Transverse colon (tissue), 4 donors: ENCODE data around the gene STAT5A. TPM values are rescaled to one million over a fixed set of nuclear protein-coding genes. Genes with fewer than 3 reads are reported as not detected.

Experiments
- DNase-seq: peaks from one replicate; pipeline ENCODE4 v3.0.0-alpha.2; 2019
- H3K27ac ChIP-seq, 4 donors: fragments of 200-600 bp; sonication (generic); 2 replicates each; pipeline ENCODE4 v1.5.1; 2016 to 2018; ENCODE audit warnings: inconsistent platforms in 4 of 4
- H3K27me3 ChIP-seq: fragments of 200-600 bp; sonication (generic); 2 replicates; pipeline ENCODE4 v1.5.1; 2017; ENCODE audit warnings: inconsistent platforms
- H3K36me3 ChIP-seq, 4 donors: fragments of 200-600 bp; sonication (generic); 2 replicates each; pipeline ENCODE4 v1.5.1; 2017 to 2019; ENCODE audit warnings: inconsistent platforms in 4 of 4
- H3K4me1 ChIP-seq, 4 donors: fragments of 200-600 bp; sonication (generic); 2 replicates each; pipeline ENCODE4 v1.5.1; 2017 to 2020; ENCODE audit warnings: inconsistent platforms in 4 of 4
- H3K4me3 ChIP-seq, 4 donors: fragments of 200-600 bp; sonication (generic); 1 replicate in 1 of 4; 2 replicates in 3 of 4; pipeline versions ENCODE4 v1.5.1 to v1.6.1; 2017 to 2019; ENCODE audit warnings: inconsistent platforms in 4 of 4
- H3K9me3 ChIP-seq, 2 donors: fragments of 200-600 bp; sonication (generic); 2 replicates each; pipeline ENCODE4 v1.5.1; 2017 to 2019; ENCODE audit warnings: inconsistent platforms in 2 of 2
- EP300 ChIP-seq: sonication (generic); formaldehyde crosslinking; IDR thresholded peaks from one replicate; pipeline ENCODE4 v1.6.1; 2017; ENCODE audit warnings: antibody characterized with exemption, low read depth
- POLR2A ChIP-seq: fragments of 450-650 bp; IDR thresholded peaks from one replicate; pipeline ENCODE4 v1.6.1; 2016; ENCODE audit warnings: antibody characterized with exemption, mild to moderate bottlenecking, moderate library complexity
- POLR2AphosphoS5 ChIP-seq, 3 donors: sonication (generic); formaldehyde crosslinking; IDR thresholded peaks; one replicate each; pipeline ENCODE4 v1.6.1; 2016; ENCODE audit warnings: antibody characterized with exemption in 3 of 3
- WGBS, 2 donors: methylation state at CpG; one replicate each; pipeline ENCODE4 v1.1.5; 2018; ENCODE audit warnings: low coverage in 1 of 2; 5-methylcytosine and 5-hydroxymethylcytosine counted together
- in situ Hi-C, 4 donors: fragments of 200-750 bp; cut with MboI; loops; one replicate each; pipeline versions ENCODE4 v1.15.0 to v1.15.1; 2017; ENCODE audit warnings: low sequenced_read_pairs in 3 of 4, low pct_ligation_motif_present in 1 of 4, low pct_unique_long_range_greater_than_20kb in 1 of 4
- intact Hi-C: fragments of 100-400 bp; cut with DNase I; formaldehyde crosslinking; loops from one replicate; pipeline ENCODE4 v1.15.1; 2023; ENCODE audit warnings: low total_unique reads
- total RNA-seq, 4 donors: library from RNA; depleted of rRNA; stranded (reverse); fragments of >200 nt; gene quantifications; one replicate each; pipeline ENCODE4 v1.1.0, GENCODE V29; 2016
- TF ChIP-seq, protein P1 (sequence below), 5 experiments: fragments of 200-600 bp in 3 of 5; fragments of 450-650 bp in 2 of 5; sonication (generic) in 3 of 5; IDR thresholded peaks; 1 replicate in 2 of 5; 2 replicates in 3 of 5; pipeline ENCODE4 v1.5.1; 2016 to 2017; ENCODE audit warnings: antibody characterized with exemption in 5 of 5, inconsistent platforms in 3 of 5, mild to moderate bottlenecking in 2 of 5, moderate library complexity in 1 of 5

Gene STAT5A
- total RNA-seq, 4 donors from 2014 or later, result 36.2 to 93.7 (median 50.3) TPM

DNA sequence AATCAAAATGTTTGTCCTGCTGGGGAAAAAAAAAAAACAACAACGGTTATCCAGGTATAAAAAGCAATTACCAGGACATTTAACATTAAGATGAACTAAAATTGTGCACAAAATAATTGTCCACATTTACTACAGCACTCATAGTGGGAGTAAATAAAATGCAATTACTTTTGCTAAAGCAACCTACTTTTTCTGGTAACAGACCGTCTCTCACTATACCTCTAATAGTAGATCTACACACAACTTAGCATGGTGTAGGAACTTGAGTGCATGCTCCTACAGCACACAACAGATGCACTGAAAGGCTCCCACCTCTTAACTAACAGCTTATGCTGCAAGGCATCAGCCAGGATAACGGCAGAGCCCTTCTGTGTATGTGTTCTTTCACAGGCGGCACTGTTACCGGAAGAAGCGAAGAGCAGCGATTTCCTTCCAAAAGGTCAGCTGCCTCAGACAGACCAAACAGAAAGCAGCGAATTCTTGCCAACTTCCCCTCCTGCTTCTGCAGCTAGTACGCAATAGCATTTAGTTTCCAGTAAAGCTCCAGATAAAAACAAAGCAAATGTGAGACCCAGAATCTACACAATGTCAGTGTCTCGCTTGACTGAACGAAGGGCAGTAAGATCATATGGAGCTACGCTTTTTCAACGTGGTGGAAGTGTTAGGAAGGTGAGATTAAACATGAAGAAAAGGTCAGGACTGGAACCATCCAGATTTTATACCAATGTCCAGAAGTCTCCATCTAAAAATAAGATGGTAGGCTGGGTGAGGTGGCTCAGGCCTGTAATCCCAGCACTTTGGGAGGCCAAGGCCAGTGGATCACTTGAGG lies 39.7 kb upstream of the STAT5A start:
- Histone ChIP-seq H3K27ac (peak overlapping the region; percentile 86 to 93 (median 89)), H3K27me3 (no peaks in the 10 kb centered on the region), H3K4me1 (peaks cover 3 to 63% (median 21%) of the 10 kb centered on the region in 4 donors), H3K9me3 (no peaks in the 10 kb centered on the region), H3K36me3 (no peaks in the 10 kb centered on the region), H3K4me3 (peak overlapping the region in 1 of 4 donors; percentile 36)
- TF ChIP-seq EP300 (peak; percentile 68), POLR2A (peak; percentile 55), POLR2AphosphoS5 (IDR thresholded peaks at IDR 0.05) (peak; percentile 82 to 85 (median 85))
- TF ChIP-seq, protein P1, sequence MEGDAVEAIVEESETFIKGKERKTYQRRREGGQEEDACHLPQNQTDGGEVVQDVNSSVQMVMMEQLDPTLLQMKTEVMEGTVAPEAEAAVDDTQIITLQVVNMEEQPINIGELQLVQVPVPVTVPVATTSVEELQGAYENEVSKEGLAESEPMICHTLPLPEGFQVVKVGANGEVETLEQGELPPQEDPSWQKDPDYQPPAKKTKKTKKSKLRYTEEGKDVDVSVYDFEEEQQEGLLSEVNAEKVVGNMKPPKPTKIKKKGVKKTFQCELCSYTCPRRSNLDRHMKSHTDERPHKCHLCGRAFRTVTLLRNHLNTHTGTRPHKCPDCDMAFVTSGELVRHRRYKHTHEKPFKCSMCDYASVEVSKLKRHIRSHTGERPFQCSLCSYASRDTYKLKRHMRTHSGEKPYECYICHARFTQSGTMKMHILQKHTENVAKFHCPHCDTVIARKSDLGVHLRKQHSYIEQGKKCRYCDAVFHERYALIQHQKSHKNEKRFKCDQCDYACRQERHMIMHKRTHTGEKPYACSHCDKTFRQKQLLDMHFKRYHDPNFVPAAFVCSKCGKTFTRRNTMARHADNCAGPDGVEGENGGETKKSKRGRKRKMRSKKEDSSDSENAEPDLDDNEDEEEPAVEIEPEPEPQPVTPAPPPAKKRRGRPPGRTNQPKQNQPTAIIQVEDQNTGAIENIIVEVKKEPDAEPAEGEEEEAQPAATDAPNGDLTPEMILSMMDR (IDR thresholded peaks at IDR 0.05), result no peak
- DNase-seq, result peak; percentile 79
- 40 to 44% methylated on average over 12 to 13 of the region's 13 CpGs for WGBS, 2 donors
- intact Hi-C loops, result no loop called here
- in situ Hi-C loops, result no loop called here

DNA sequence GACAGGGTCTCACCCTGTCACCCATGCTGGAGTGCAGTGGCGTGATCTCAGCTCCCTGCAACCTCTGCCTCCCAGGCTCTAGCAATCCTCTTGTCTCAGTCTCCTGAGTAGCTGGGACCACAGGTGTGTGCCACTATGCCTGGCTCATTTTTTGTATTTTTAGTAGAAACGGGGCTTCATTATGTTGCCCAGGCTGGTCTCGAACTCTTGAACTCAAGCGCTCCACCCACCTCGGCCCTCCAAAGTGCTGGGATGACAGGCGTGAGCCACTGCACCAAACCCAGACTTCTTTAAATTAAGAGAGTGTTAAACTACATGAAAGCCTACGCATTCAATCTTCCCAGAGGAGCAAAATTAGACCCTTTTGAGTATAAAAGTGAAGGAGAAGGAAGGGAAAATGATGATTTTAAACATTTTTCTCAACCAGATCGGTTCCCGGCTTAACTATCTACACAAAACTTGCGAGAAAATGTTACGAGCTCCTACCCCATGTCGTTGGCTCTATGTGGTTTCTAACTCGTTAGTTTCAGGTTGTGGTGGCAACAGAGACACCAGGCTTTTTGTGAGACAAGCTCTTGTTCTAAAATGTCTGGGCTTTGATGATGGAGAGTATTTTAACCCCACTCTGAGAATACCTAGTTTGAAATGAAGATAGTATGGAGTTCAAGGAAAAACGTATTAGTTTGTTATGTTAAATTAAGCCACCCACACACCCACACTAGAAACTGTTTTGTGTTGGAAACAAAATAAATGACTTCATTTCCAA lies 38.4 kb upstream of the STAT5A start:
- Histone ChIP-seq H3K4me3 (no peak overlapping the region), H3K27me3 (no peaks in the 10 kb centered on the region), H3K4me1 (peaks cover 3 to 69% (median 21%) of the 10 kb centered on the region in 4 donors), H3K36me3 (no peaks in the 10 kb centered on the region), H3K27ac (peak overlapping the region; percentile 86 to 93 (median 89)), H3K9me3 (no peaks in the 10 kb centered on the region)
- in situ Hi-C loops, result no loop called here
- no peak for DNase-seq
- 83 to 89% methylated on average over 11 to 14 of the region's 14 CpGs for WGBS, 2 donors
- TF ChIP-seq, protein P1 (IDR thresholded peaks at IDR 0.05), result no peak
- no peak for TF ChIP-seq EP300
- TF ChIP-seq POLR2A, result no peak
- no peak for TF ChIP-seq POLR2AphosphoS5 (IDR thresholded peaks at IDR 0.05)
- intact Hi-C loops, result no loop called here

DNA sequence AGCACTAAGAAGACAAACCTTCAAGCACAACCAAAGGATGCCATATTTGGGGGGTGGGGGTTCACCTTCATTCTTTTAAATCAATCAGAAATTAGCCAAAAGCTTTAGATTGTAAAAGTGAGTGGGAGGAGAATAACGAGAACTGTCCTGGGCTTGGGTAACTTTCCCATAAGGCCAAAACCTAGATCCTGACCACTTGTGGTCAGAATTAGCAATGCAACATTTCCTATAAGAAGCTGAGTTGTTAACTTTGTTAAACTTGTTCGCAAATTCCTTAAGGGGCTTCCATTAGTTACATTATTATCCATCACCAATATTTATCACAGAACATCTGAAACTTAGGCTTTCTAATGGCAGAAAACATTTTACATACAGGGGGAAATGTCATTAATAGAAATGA lies 37.2 kb upstream of the STAT5A start:
- Histone ChIP-seq H3K4me3 (no peak overlapping the region), H3K9me3 (no peaks in the 10 kb centered on the region), H3K27ac (peak overlapping the region in 2 of 4 donors; percentile 89 to 93), H3K36me3 (no peaks in the 10 kb centered on the region), H3K4me1 (peaks cover 3 to 75% (median 24%) of the 10 kb centered on the region in 4 donors), H3K27me3 (no peaks in the 10 kb centered on the region)
- in situ Hi-C loops (no loop called here), intact Hi-C loops (no loop called here)
- WGBS, 2 donors, result 46 to 63% methylated on average over 2 of the region's 2 CpGs
- TF ChIP-seq, protein P1 (IDR thresholded peaks at IDR 0.05), result peak in 2 of 5 experiments; percentile 20 to 28
- no peak for TF ChIP-seq EP300
- DNase-seq, result no peak
